COR-L47 (cell line): ENCODE measurements around the gene BHLHE40.
A peak's percentile ranks its signal among the peaks of the same experiment; 100 is the strongest.
"Not testable (repeated sequence)": the region's sequence is repeated elsewhere in the genome, so short reads cannot be mapped to it uniquely, and the experiment has no call there.

Experiments
- DNase-seq: peaks from one replicate; lab custom pipeline; 2025; lab: John Stamatoyannopoulos, UW

Gene BHLHE40

DNA sequence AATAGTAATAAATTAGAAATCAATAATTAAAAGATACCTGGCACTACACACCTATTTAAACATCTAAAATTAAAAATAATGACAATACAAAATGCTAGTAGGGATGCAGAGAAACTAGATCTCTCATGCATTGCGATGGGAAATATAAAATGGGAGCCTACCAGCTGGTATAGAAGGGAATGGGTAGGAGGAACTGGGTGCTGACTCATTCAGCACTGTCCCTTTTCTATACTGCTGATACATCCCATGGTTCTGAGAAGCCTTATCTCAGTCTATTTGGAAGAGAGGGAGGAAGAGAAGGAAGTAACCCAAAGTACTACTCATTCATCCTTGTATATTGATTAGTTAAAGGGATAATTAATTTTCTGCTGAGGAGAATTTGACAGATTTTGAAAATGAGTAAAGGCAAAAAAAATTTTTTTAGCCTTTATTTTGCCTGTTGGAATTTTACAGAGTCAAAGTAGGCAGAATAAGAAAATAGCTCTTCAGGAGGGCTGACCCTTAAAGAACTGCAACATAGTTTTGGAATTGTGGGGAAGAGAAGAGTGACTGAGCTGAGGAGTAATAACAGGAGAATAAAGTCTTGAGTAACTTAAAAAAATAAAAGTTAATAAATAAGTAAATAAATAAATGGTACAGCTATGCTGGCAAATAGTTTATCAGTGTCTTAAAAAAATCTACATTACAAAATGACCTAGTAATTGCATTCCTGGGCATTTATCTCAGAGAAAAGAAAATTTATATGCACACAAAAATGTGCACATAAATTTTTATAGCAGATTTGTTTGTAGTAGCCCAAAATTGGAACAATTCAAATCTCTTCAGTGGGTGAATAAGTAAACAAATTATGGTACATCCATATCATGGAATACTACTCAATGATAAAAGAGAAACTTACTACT, 15.3 kb upstream of the BHLHE40 start:
- DNase-seq: no peak

DNA sequence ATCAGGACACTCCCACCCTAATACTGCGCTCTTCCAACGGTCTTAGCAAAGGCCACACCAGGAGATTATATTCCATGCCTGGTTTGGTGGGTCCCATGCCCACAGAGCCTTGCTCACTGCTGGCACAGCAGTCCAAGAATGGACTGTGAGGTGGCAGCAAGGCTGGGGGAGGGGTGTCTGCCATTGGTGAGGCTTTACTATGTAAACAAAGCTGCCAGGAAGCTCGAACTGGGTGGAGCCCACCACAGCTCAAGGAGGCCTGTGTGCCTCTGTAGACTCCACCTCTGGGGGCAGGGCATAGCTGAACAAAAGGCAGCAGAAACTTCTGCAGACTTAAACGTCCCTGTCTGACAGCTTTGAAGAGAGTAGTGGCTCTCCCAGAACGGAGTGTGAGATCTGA, 13.2 kb upstream of the BHLHE40 start:
- DNase-seq: not testable (repeated sequence)

- DNase-seq: not testable (repeated sequence)
These were observed 11.6 kb upstream of the BHLHE40 start for GRCh38 chr3:4967683-4968082.

DNA sequence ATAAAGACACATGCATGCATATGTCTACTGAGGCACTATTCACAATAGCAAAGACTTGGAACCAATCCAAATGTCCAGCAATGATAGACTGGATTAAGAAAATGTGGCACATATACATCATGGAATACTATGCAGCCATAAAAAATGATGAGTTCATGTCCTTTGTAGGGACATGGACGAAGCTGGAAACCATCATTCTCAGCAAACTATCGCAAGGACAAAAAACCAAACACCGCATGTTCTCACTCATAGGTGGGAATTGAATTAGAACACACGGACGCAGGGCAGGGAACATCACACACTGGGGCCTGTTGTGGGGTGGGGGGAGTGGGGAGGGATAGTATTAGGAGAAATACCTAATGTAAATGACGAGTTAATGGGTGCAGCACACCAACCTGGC, 7.8 kb upstream of the BHLHE40 start:
- not testable (repeated sequence) for DNase-seq

GRCh38 chr3:4971838-4972237, 7.4 kb upstream of the BHLHE40 start:
- no peak for DNase-seq

- DNase-seq: no peak
These were observed 6.3 kb upstream of the BHLHE40 start for GRCh38 chr3:4972652-4973643.

DNA sequence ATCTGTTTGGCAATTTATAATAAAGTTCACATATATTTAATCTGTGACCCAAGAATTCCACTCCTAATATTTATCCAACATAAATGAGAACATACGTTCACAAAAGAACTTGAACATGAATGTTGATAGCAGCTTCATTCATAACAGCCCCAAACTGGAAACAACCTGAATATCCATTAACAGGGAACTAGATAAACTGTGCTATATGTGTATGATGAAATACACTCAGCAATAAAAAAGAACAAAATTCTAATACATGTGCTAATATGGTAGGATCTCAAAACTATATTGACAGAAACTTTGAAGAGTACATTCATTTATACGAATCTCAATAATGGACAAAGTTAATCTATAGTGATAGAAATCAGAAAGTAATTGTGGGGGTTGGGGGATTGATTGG, 5.1 kb upstream of the BHLHE40 start:
- no peak for DNase-seq

DNA sequence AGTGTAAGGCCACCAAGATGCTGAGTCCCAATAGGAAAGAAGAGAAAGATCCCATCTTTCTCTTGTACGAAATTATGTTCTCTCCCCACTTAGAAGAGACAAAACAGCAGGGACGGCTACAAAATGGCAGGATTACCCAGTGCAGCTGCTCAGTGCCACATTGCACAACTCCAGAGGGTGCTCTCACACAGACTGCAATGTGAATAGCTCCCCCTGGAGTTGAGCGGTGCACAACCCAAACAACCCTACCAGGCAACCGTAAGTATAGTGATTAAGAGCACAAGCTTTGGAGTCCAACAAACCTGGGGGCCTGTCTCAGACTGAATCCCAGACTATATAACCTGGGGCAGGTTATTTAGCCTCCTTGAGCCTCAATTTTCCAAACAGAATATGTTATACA, 3.1 kb upstream of the BHLHE40 start:
- no peak for DNase-seq

DNA sequence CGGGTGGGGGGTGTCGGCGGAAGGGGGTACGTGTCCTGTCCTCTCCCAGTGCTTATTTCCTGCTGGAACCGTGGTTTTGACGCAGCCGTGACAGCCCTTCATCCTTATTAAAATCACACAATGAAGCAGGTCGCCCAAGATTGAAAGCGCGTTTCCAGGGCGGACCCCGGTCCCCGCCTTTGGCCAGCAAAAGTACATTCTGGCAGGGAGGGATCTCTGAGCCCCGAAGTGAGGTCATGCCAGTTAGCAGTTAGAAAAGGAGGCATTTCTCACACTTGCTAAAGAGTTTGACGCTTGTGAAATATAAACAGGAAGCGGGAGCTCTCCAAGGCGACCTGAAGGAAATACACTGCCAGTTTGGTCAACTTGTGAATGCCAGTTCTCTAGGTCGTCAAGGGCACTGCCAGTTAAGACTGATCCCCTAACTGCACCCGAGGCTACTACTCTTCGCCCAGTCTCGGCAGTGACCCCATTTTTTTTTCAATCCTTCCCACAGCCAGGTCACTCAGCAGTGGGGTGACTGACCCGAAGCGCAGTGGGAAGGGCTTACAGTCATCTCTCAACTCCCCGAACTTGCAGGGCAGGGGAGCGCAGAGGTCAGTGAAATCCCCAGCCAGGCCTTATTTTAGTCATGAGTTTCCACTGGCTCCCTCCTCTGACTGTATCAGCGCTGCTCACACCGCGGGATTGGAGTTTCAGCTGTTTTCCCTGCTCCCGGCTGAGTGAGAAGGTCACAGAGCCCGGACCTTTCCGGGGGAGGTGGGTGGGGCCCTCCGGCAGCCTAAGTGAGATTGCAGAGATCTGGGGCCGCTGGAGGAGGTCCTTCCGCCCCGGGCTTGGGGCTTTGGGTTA, 2.0 kb upstream of the BHLHE40 start:
- DNase-seq: no peak

DNA sequence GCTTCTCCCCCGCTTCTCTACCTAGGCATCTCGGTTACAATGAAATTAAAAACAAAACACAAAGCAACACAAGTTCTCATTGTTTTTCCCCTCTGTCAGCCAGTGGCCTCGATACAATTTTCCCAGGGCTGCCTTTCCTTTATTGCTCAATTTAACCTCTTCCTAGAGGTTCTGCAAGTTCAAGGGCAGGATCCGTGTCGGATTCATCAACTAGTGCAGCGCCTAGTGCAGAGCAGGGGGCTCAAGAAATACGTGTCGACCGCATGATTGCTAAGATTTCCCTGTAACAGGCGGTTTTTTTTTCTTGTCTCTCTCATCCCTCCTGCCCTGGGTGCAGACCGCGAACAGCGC, 1.4 kb upstream of the BHLHE40 start:
- no peak for DNase-seq

DNA sequence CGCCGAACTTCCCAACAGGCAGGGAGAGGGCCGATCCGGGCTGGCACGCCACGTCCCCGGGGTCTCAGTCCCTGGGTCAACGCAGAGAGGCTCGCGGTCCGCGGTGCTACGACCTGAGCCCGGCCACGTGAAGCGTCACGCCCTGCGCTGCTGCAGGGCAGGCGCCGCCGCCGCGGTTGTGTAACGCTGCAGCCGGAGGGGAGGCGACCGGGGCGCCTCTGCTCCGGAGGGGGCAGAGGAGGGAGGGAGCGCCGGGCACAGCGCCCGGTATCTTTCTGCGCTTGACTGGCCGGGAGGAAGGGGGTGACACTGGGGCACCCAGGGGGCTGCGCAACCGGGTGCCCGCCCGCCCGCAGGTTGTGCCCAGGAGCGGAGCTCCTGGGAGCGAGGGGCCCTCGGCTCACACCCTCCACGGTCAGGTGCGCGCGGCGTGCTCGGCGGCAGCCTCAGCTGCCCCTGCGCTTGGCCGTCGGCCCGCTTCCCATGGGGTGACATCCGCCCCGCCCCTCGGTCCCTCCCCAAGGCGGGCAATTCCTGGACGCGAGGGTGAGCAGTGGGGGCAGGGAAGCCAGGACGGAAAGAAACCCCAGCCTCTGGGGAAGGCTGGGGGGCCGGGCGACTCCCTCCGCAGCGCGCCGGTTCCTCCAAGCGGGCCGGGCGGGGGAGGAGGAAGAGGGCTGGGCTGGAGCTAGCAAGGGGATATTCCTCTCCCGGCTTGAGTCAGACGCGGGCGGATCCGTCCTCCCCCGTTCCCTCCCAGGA, 852 bp upstream of the BHLHE40 start:
- DNase-seq: peak; percentile 51

- DNase-seq: peak; percentile 9
These were observed 240 bp upstream of the BHLHE40 start for GRCh38 chr3:4978966-4979427.

- peak; percentile 12 for DNase-seq
These were observed 1.3 kb downstream of the BHLHE40 start for GRCh38 chr3:4980229-4981203.

DNA sequence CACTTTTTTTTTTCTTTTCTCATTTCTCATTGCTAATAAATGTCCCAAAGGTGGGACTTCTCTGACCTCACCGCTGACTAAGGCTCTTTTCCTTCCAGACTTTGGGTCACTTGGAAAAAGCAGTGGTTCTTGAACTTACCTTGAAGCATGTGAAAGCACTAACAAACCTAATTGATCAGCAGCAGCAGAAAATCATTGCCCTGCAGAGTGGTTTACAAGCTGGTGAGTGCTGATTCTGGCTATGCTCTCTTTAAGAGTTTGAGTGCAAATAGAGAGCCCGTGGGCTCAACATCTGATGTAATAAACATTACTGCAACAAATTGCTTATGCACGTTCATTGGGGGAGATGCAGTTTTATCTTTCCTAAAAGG, 2.0 kb downstream of the BHLHE40 start:
- DNase-seq: no peak

DNA sequence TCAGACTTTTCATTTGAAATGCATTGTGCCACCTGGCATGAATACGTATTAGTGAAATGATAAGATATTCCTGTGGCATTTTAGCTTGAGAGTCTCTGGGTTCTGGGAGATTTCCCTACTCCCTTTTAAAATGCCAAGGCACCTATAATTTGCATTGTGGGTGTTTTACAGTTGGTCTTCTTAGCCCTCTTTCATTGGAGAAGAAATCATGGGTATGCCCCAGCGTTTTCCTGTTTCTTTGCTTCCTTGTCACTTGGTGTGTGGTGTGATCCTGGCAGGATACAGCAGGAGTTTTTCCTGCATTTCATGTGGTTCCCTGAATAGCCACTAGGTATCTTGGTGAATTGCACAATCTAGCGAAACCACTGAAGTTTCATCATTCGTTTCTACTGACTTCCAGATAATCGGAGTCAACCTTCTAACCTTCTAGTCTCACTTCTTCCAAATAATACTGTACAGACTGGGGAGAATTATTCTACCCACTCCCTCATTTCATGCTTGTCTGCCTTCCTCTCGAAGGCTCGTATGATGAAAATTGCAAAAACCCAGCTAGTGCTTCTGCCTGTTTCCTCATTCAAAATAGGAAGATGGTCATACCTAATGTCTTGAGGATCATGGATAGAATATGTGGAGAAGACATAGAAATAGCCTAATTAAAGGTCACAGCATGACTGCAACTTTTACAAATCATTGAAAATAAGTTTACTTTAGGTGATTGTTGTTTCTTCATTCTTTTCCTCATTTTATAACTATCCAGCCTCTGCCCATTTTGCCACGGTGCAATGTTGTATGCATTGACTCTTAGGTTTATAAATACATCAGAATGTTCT, 2.6 kb downstream of the BHLHE40 start:
- no peak for DNase-seq

DNA sequence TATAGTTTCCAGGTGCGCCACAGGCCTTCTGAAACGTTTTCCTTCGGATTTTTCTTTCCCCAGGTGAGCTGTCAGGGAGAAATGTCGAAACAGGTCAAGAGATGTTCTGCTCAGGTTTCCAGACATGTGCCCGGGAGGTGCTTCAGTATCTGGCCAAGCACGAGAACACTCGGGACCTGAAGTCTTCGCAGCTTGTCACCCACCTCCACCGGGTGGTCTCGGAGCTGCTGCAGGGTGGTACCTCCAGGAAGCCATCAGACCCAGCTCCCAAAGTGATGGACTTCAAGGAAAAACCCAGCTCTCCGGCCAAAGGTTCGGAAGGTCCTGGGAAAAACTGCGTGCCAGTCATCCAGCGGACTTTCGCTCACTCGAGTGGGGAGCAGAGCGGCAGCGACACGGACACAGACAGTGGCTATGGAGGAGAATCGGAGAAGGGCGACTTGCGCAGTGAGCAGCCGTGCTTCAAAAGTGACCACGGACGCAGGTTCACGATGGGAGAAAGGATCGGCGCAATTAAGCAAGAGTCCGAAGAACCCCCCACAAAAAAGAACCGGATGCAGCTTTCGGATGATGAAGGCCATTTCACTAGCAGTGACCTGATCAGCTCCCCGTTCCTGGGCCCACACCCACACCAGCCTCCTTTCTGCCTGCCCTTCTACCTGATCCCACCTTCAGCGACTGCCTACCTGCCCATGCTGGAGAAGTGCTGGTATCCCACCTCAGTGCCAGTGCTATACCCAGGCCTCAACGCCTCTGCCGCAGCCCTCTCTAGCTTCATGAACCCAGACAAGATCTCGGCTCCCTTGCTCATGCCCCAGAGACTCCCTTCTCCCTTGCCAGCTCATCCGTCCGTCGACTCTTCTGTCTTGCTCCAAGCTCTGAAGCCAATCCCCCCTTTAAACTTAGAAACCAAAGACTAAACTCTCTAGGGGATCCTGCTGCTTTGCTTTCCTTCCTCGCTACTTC, 3.8 kb downstream of the BHLHE40 start:
- no peak for DNase-seq

GRCh38 chr3:4983739-4984510, 4.7 kb downstream of the BHLHE40 start:
- no peak for DNase-seq
